Stimulated activated CD4-positive, alpha-beta T cell treated with anti-CD3 and anti-CD28 coated beads, Interleukin-1b, Interleukin-23, amount 100 ng/mL, for 48 hours (primary cell): Measurements from ENCODE around the gene RAB3C.
"Not testable (repeated sequence)": the region's sequence is repeated elsewhere in the genome, so short reads cannot be mapped to it uniquely, and the experiment has no call there.

Experiments used
- DNase-seq: peaks from one replicate; pipeline ENCODE4 v3.0.0-alpha.2; 2020

The RAB3C gene, protein sequence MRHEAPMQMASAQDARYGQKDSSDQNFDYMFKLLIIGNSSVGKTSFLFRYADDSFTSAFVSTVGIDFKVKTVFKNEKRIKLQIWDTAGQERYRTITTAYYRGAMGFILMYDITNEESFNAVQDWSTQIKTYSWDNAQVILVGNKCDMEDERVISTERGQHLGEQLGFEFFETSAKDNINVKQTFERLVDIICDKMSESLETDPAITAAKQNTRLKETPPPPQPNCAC

GRCh38 chr5:58582803-58583491 is at the start of gene RAB3C:
TSS of gene RAB3C (plus strand) at chr5:58583075. CDS start at chr5:58583209, 134 bp downstream.
- peak; percentile 77 for DNase-seq

DNA sequence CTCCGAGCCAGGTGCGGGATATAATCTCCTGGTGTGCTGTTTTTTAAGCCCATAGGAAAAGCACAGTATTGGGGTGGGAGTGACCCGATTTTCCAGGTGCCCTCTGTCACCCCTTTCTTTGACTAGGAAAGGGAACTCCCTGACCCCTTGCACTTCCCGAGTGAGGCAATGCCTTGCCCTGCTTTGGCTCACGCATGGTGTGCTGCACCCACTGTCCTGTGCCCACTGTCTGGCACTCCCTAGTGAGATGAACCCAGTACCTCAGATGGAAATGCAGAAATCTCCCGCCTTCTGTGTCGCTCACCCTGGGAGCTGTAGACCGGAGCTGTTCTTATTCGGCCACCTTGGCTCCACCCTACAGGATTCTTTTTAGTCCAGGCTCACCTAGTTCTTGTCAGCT is 40.9 kb upstream of the RAB3C start:
- DNase-seq: not testable (repeated sequence)

DNA sequence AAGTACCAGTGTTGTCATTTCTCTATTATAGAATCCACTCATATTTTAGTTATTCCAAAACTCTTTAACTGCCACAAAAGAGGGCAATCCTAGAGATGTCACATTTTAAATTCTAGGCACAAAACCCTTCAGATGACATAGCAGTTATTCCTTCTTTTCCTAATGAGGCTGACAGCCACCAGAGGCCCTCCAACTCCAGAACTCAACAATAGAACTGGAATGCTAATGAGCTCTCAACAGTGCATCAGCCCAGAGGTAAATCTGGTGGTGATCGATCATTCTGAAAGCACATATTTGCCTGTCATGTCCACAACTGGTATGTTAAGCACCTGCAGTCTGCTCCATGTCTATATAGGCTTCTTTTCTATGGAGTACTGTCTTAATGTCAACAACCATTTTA is 40.2 kb upstream of the RAB3C start:
- DNase-seq: no peak

- no peak for DNase-seq
These were observed 39.2 kb upstream of the RAB3C start for GRCh38 chr5:58543723-58544122.

GRCh38 chr5:58544195-58544594 is 38.7 kb upstream of the RAB3C start:
- DNase-seq: no peak

GRCh38 chr5:58544926-58545325 is 37.9 kb upstream of the RAB3C start:
- no peak for DNase-seq

DNA sequence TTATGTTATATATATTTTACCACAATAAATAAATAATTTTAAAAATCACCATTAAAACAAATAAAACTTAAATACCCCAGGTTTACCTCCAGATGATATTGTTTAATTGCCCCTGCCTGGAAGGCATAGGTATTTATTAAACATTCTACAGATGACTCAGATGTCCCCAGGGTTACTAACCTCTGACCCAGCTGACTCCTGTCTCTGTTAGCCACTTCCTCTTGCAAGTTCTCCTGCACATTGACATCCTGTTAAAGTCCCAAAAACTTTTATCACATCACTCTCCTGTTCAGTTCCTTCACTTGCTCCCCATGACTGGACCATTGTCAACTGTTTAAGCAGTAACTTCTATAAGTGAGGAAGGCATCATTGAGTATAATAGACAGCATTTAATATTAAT is 37.0 kb upstream of the RAB3C start:
- DNase-seq: no peak

- no peak for DNase-seq
These were observed 34.8 kb upstream of the RAB3C start for GRCh38 chr5:58548068-58548467.

GRCh38 chr5:58551492-58551891 is 31.4 kb upstream of the RAB3C start:
- no peak for DNase-seq

DNA sequence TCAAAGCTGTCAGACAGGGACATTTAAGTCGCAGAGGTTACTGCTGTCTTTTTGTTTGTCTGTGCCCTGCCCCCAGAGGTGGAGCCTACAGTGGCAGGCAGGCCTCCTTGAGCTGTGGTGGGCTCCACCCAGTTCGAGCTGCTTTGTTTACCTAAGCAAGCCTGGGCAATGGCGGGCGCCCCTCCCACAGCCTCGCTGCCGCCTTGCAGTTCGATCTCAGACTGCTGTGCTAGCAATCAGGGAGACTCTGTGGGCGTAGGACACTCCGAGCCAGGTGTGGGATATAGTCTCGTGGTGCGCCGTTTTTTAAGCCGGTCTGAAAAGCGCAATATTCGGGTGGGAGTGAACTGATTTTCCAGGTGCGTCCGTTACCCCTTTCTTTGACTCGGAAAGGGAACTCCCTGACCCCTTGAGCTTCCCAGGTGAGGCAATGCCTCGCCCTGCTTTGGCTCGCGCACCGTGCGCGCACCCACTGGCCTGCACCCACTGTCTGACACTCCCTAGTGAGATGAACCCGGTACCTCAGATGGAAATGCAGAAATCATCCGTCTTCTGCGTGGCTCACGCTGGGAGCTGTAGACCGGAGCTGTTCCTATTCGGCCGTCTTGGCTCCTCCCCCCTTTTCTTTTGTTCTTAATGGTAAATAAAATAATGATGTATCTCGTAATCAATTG is 25.1 kb upstream of the RAB3C start:
- not testable (repeated sequence) for DNase-seq

DNA sequence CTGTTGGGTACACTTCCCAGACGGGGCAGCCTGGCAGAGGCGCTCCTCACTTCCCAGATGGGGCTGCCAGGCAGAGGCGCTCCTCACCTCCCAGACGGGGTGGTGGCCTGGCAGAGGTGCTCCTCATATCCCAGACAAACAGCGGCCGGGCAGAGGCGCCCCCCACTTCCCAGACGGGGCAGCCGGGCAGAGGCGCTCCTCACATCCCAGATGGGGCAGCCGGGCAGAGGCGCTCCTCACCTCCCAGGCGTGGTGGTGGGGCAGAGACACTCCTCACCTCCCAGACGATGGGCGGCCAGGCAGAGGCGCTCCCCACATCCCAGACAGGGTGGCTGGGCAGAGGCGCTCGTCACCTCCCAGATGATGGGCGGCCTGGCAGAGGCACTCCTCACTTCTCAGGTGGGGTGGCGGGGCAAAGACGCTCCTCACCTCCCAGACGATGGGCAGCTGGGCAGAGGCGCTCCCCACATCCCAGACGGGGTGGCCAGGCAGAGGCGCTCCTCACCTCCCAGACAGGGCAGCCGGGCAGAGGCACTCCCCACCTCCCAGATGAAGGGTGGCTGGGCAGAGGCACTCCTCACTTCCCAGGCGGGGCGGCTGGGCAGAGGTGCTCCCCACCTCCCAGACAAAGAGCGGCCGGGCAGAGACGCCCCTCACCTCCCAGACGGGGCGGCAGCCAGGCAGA is 19.7 kb upstream of the RAB3C start:
- not testable (repeated sequence) for DNase-seq

- DNase-seq: not testable (repeated sequence)
These were observed 18.6 kb upstream of the RAB3C start for GRCh38 chr5:58564043-58564832.

DNA sequence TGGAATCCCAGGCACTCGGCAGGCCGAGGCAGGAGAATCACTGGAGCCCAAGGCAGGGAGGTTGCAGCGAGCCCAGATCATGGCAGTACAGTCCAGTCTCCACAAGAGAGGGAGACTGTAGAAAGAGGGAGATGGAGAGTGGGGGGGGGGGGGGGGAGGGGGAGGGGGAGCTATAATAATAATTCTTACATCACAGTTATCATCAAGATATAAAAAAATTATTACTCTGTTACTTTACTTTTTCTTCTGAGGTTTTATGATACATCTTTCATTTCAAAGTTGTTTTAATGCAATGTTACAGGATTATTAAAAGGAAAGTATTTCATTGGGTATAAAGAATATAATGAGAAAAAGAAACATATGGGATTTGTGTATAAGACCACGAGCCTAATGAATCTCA is 17.8 kb upstream of the RAB3C start:
- DNase-seq: no peak

DNA sequence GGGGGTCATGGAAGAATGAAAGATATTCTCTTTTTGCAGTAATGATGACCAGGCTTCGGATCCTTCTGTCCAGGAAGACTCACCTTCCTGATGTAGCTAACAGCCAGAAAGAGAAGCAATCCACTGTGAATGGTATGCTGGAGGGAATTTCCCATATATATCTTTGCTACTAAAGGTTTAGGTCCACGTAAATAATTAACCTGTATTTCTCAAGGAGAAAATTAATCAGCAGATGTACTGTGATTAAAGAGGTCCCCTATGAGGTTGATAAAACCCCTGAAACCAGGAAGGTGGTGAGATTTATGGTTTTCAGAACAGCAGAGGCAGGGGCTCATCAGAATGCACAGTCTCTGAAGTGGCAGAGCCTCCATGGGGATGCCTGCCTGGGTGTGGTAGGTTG is 11.4 kb upstream of the RAB3C start:
- no peak for DNase-seq

DNA sequence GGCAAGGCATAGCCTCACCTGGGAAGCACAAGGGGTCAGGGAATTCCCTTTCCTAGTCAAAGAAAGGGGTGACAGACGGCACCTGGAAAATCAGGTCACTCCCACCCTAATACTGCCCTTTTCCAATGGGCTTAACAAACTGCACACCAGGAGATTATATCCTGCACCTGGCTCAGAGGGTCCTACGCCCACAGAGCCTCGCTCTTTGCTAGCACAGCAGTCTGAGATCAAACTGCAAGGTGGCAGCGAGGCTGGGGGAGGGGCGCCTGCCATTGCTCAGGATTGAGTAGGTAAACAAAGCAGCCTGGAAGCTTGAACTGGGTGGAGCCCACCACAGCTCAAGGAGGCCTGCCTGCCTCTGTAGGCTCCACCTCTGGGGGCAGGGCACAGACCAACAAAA is 9.9 kb upstream of the RAB3C start:
- DNase-seq: not testable (repeated sequence)

DNA sequence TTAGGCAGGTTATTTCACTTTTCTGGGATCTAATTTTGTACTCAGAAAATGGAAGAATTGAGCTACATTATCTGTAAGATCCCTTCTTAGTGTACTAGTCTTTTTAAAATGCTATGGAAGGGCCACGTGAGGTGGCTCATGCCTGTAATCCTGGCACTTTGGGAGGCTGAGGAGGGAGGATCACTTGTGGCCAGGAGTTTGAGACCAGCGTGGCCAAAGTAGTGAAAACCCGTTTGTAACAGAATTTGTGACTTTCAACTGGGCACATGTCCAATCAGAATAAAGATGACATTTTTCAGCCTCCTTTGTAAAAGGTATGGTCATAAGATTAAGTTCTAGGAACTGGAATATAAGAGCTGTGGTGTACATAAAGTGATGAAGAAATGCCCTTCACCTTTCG is 3.1 kb upstream of the RAB3C start:
- DNase-seq: no peak

GRCh38 chr5:58582019-58582802 is 664 bp upstream of the RAB3C start:
- DNase-seq: no peak

- no peak for DNase-seq
These were observed 13.1 kb downstream of the RAB3C start for GRCh38 chr5:58595952-58596351.

DNA sequence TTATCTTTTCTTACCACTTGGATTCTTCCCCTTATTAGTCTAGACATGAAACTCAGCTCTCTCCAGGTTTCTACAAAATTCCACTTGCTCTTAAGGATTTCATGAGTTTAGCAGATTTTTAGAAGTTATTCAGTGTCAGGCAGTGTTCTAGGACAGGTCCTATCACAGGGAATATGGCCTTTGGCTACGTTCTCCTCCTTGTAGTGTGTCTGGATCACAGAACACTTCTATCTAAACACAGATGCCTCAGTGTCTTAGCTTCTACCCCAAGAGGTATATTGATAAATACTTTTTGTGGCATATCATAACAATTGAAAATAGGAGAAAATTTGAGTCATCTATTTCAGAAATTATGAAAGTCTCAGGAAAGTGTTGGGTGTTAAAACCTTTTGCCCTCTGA is 15.6 kb downstream of the RAB3C start:
- no peak for DNase-seq

DNA sequence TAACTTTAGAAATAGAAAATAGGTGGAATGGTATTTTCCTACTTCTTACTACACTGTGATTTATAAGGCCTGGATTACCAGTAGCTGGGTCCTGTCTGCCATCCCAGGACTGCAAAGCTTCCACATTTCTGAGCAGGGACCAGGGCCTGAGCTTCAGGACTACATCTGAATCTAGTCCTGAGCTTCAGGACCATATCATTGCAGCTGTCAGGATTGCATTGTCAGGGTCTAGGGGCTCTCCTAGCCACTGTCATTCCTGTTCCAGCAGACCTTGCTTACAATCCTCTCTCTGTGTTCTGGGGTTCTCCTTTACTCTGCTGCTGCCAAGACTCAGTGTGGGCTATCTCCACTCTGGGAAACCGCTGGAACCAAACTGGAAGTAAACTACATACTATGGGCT is 16.3 kb downstream of the RAB3C start:
- DNase-seq: no peak

DNA sequence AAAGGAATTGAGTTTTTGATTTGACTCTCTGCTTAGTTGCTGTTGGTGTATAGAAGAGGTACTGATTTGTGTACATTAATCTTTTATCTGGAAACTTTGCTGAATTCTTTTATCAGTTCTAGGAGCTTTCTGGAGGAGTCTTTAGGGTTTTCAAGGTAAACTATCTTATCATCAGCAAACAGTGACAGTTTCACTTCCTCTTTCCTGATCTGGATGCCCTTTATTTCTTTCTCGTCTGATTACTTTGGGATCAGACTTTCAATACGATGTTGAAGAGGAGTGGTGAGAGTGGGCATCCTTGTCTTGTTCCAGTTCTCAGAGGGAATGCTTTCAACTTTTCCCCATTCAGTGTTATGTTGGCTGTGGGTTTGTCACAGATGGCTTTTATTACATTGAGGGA is 17.7 kb downstream of the RAB3C start:
- not testable (repeated sequence) for DNase-seq

- not testable (repeated sequence) for DNase-seq
These were observed 20.0 kb downstream of the RAB3C start for GRCh38 chr5:58602889-58603288.
